Brain microvascular endothelial cell (primary cell): Measurements from ENCODE around the gene DYNC2LI1.

Experiments used
- DNase-seq: peaks from one replicate; pipeline ENCODE4 v3.0.0-alpha.2; 2020
- H3K27ac ChIP-seq: fragments of 250-450 bp; sonication (Bioruptor Pico); 2 replicates; pipeline ENCODE4 v1.5.1; 2020; ENCODE audit warnings: mild to moderate bottlenecking, moderate library complexity
- H3K27me3 ChIP-seq: fragments of 250-450 bp; sonication (Bioruptor Pico); replicated peaks from 2 replicates; pipeline ENCODE4 v1.5.1; 2020; ENCODE audit warnings: mild to moderate bottlenecking
- H3K36me3 ChIP-seq: fragments of 250-450 bp; sonication (Bioruptor Pico); replicated peaks from 2 replicates; pipeline ENCODE4 v1.5.1; 2020; ENCODE audit warnings: mild to moderate bottlenecking
- H3K4me3 ChIP-seq: 2 replicates; pipeline ENCODE4 v1.5.1; 2011; ENCODE audit warnings: low read depth, mild to moderate bottlenecking, control low read depth, low read length, moderate library complexity
- CTCF ChIP-seq: IDR thresholded peaks from 2 replicates; pipeline ENCODE4 v1.5.1; 2011; ENCODE audit warnings: low read depth, mild to moderate bottlenecking, moderate library complexity, low read length, control low read depth, inconsistent platforms; ENCODE audit errors: missing control alignments
- in situ Hi-C: cut with HindIII; loops from 2 replicates; pipeline ENCODE4 v1.10.0; 2017; ENCODE audit warnings: low sequenced_read_pairs, low pct_ligation_motif_present

The DYNC2LI1 gene

DNA sequence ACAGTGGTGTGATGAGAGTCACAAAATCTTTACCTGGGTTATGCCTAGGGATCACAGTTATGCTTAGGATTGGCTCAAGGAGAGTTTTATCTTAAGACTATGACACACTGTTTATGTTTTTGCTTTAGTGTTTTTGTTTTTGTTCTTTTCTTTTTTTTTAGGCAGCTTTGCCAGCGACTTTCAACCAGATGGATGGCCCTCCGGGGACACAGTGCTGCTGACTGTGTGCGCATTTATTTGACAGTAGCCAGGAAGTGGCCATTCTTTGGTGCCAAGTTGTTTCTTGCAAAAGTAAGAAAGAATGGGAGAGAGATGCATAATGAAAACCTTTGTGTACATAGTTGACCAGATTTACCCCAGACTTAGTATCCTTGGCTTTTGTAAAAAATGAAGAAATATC is 15.1 kb upstream of the DYNC2LI1 start:
- no peaks in the 10 kb centered on the region for H3K36me3 ChIP-seq
- no peak for DNase-seq
- H3K4me3 ChIP-seq = no peak overlapping the region
- no peaks in the 10 kb centered on the region for H3K27me3 ChIP-seq
- peak overlapping the region; percentile 35 for H3K27ac ChIP-seq
- TF ChIP-seq CTCF = no peak
- in situ Hi-C loops = no loop called here

DNA sequence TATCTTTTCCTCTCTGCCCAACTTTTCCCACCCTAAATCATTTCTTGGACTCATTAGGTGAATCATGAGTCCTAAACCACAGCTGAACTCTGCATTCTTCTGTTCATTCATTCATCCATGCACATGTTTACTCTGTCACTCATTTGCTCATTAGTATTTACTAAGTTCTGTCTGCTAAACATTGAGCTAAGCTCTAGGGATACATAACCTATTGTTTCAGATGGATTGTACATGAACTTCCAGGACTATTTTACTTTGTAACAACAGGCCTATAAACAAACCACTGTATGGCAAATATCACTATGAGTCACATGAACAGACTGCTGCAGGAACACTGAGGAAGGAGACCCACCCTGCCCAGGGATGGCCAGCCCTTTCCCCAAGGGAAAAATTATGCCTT is 14.6 kb upstream of the DYNC2LI1 start:
- peak; percentile 33 for DNase-seq
- H3K4me3 ChIP-seq = no peak overlapping the region

DNA sequence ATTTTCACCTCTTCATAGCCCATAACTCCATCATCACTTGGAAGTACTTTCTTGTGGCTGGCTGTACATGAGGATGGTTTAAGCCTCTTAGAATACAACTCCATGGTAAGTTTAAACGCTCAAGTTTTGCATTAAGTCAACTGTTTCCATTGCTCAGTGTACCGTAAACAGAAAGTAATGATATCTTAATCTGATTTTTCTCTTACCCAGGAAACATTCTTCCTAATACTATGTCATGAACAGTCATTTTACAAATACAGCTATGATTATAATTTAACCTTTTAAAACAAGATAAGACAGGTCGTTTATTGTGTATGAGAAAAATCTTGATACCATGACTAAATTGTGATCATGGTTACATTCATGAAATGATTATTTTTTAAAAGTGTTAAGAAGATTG is 11.6 kb upstream of the DYNC2LI1 start:
- in situ Hi-C loops = no loop called here

More for the DNA sequence above, 14.6 kb upstream of the DYNC2LI1 start:
- in situ Hi-C loops = no loop called here
- peak overlapping the region; percentile 35 for H3K27ac ChIP-seq
- TF ChIP-seq CTCF = no peak
- no peaks in the 10 kb centered on the region for H3K36me3 ChIP-seq
- no peaks in the 10 kb centered on the region for H3K27me3 ChIP-seq

GRCh38 chr2:43763091-43763490 is 10.7 kb upstream of the DYNC2LI1 start:
- no peaks in the 10 kb centered on the region for H3K27me3 ChIP-seq
- H3K4me3 ChIP-seq = no peak overlapping the region
- no peak for TF ChIP-seq CTCF
- H3K27ac ChIP-seq = no peak overlapping the region
- H3K36me3 ChIP-seq = no peaks in the 10 kb centered on the region
- DNase-seq = no peak
- in situ Hi-C loops = no loop called here

More for the DNA sequence above, 11.6 kb upstream of the DYNC2LI1 start:
- Histone ChIP-seq H3K4me3 (no peak overlapping the region), H3K27ac (no peak overlapping the region), H3K36me3 (no peaks in the 10 kb centered on the region), H3K27me3 (no peaks in the 10 kb centered on the region)
- TF ChIP-seq CTCF = no peak
- no peak for DNase-seq

GRCh38 chr2:43764086-43764705 is 9.6 kb upstream of the DYNC2LI1 start:
- no peak overlapping the region for H3K4me3 ChIP-seq
- TF ChIP-seq CTCF = no peak
- DNase-seq = no peak
- no peaks in the 10 kb centered on the region for H3K36me3 ChIP-seq
- no peaks in the 10 kb centered on the region for H3K27me3 ChIP-seq
- in situ Hi-C loops = no loop called here
- no peak overlapping the region for H3K27ac ChIP-seq

DNA sequence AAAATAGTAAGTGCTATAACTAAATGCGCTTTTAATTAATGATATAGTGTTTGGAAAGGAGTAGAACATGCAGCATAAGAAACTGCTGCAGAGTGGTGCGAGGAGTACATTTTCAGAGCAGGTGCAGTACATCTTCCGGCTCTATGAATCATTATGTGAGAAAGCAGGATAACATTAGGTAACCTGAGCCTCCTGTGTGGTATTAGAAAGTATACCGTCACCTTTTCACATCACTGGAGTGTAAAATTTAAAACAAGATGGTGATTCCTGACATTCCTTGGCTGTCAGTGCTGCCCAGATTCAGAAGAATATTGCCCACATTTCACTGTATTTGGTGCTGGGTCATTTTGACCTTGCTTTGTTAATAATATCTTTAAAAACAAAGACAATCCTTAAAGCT is 7.8 kb upstream of the DYNC2LI1 start:
- no peak for TF ChIP-seq CTCF
- H3K36me3 ChIP-seq = no peaks in the 10 kb centered on the region
- H3K4me3 ChIP-seq = no peak overlapping the region
- H3K27me3 ChIP-seq = no peaks in the 10 kb centered on the region
- DNase-seq = no peak
- in situ Hi-C loops = no loop called here
- H3K27ac ChIP-seq = no peak overlapping the region
